DMS53 (cell line): Measurements from ENCODE around the gene LMAN2.
"Not testable (repeated sequence)": the region's sequence is repeated elsewhere in the genome, so short reads cannot be mapped to it uniquely, and the experiment has no call there.

Experiments
- DNase-seq: peaks from one replicate; lab custom pipeline; 2025; lab: John Stamatoyannopoulos, UW

LMAN2 gene

DNA sequence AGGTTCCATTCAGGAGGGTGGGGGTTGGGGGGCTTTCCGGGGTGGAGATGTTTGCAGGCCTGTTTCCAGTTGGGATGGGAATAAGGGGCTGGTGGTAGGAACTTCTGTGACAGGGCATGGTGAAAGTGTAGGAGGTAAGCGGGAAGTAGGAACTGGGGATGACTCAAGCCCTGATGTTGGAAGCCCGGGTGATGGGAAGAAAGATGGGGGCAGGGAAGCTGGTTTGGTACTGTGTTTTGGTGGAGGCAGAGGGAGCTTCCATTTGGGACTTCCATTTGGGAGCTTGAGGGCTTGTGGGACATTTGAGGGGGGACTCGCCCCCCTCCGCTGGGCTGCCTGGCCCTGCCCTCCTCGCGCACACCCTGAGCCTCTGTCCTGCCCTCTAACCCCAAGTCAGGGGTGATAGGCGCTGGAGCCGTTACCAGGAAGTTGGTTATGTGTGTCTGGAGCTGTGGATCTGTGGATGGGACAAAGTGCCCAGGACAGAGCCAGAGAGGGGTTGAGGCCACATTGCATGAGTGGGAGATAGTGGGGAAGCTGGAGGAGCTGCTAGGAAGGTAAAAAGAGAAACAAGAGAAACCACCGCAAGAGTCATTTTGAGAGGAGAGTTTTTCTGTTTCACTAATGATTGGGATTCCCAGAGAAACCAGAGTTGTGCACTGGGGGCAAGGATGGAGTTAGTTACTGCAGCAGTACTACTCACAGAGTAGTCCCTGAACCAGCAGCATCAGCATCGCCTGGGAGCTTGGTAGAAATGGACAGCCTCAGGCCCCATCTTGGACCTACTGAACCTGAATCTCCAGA, 12.9 kb upstream of the LMAN2 start:
- DNase-seq: no peak

DNA sequence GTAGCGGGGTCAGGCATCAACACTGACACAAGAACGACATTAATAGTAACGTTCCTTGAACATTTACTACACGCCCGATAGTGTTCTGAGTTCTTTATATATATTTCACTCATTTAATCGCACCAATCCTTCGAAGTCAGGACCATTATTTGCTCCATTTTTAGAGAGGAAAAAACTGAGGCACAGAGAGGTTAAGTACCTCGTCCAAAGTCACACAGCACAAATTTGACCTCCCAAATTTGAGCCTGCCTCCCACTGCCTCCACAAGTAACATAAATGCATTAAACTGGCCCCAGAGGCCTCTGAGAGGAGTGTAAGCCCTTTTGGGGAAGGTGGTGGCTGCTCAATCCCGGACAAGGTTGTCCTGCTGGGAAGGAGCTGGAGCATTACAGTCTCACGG, 12.1 kb upstream of the LMAN2 start:
- DNase-seq: no peak

DNA sequence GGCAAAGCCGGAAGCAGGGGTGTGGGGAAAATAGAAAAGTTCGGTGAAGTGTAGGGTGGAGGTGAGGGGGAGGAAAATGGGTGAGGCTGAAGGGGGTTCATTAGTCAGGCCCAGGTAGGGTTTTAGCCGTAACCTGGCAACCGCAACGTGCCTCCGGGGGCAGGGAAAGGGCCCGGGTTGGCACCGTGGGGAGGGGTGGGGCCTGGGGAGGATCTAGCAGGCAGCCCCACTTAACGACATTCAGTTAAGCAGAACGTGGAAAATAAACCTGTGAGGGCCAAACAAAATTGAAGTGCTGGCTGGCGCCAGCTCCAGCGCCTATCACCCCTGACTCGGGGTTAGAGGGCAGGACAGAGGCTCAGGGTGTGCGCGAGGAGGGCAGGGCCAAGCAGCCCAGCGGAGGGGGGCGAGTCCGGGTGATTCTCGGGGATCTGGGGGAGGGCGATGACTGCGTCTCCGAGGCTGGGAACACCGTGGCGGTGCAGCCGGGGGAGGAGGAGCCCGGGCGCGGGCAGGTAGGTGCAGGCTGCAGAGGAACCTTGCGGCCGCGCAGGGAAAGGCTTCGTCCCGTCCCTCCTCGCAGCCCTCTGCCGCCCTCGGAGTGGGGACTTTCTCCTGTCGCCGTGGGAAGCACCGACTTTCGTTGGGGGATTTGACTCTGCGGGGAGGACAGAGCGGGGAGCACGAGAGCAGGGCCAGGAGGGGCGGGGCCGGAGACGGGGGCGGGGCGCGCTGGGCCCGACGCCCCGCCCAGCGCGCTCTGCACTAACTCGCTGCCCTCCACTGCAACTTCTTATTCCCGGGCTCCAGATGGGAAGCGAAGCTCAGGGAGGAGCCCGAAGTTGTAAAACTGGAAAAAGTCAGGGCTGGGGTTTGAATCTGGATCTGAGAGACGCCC, 11.4 kb upstream of the LMAN2 start:
- DNase-seq: peak; percentile 86

DNA sequence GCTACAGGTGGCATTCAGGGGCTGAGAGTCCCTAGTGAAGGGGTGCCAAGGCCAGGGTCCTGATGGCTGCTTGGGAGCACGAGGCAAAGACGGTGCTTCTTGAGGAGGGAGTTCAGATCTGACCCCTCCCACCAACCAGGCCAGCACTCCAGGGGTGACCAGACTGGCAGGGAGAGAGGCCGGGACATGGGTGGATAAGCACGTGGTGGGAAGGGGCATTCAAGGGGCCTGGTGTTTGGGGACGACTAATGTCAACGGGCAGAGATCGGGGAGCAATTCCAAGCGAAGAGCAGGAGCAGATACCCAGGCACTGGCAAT, 10.8 kb upstream of the LMAN2 start:
- DNase-seq: no peak

DNA sequence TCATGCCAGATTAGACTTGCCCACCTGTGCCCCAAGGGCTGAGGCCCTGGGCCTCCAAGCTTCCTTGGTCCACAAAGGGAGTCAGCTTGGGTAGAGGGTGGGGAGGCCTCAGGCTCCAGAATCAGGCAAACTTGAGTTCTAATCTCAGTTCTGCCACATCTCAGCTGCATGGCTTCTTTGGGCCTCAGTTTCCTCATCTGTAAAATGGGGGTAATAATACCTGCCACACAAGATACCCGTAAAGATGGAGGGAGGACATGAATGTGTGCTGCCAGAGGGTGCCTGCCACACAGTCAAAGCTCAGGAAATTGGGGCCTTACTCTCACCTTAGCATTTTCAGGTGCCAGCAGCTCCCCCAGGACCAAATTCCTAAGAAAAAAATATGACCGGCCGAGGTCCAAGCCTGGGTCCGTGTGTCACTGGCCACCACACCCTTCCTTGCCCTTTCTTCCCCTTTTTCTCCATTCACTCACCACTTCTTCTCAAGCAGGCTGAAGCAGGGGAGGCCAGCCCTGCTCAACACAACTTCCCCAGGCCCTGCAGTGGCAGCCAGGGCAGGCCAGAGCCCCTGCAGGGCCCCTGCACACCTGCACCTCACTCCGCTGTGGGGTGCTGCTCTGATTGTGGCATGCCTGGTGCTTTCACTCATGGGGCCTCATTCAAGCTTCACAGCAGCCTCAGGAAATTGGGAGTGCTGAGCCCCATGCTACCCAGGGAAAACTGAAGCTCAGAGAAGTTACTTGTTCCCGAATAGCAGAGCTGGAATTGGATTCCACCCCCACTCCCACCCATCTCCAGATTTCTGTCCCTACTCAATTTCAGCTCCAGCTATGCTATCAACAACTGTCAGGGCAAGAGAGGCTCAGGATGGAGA, 10.2 kb upstream of the LMAN2 start:
- no peak for DNase-seq

DNA sequence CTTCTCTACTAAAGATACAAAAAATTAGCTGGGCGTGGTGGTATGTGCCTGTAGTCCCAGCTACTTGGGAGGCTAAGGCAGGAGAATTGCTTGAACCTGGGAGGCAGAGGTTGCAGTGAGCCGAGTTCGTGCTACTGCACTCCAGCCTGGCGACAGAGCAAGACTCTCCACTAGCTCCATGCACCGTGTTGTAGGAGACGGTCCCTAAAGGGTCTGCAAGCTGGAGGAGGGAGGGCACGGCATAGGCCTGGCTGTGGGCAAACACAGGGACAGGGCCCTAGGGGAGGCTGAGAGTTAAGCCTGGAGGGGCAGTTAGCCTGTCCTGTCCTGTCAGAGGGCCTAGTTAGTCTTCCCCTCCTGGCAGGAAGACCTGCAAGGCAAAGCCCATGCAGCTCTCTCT, 9.3 kb upstream of the LMAN2 start:
- DNase-seq: not testable (repeated sequence)

DNA sequence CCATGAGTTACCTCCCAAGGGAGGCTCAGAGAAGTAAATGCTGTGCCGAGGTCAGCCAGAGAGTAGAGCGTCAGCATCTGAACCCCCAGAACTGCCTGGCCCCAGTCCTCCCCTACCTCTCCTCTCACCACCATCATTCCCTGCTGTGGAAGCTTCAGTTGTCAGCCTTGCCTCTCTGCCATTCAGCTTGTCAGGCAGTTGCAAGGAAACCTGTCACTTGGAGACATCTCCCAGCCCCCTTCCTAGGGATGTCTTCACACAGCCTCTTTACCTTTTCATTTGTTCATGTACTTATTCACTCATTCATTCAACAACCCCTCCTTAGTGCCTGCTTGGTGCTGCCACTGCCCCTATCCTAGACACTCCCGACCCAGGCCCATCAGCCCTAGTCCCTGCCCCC, 8.4 kb upstream of the LMAN2 start:
- DNase-seq: no peak

DNA sequence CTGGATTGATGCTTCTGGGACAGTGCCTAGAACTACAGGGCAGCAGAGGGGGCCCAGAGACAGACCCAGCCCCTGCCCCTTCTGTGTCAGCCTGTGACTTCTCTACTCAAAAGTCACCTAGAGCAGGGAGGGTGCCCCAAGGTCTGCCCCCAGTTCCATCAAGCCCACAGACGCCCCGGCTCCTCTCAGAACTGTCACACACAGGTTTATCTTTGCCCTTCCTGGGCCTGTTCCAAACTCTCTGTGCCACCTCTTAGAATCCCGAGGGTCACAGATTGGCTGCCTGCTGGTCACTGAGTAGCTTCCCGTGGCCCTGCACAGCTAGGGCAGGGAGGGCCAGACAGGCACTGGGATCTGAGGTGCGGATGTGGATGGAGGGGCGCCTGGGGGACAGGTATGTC, 8.0 kb upstream of the LMAN2 start:
- no peak for DNase-seq

DNA sequence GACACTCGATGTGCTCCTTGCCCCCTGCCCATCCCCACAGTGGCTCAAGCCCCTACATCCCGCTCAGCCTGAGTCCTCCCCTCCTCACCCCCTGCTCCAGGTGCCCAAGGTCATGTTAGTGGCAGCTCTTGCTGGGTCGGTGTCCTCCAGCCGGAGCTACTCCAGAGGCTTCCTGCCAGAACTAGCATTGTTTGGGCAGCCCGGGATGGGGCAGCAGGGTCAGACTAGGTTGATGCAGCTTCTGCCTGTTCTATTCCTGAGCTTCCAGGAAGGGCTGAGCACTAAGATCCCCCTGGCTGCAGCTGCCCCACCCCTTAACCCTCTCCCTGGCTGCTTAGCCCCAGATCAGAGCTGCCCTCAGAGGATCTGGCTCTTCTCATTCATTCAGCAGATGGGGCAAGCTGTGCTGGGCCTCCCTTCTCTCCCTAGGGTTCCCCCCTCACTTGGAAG, 6.9 kb upstream of the LMAN2 start:
- peak; percentile 70 for DNase-seq

DNA sequence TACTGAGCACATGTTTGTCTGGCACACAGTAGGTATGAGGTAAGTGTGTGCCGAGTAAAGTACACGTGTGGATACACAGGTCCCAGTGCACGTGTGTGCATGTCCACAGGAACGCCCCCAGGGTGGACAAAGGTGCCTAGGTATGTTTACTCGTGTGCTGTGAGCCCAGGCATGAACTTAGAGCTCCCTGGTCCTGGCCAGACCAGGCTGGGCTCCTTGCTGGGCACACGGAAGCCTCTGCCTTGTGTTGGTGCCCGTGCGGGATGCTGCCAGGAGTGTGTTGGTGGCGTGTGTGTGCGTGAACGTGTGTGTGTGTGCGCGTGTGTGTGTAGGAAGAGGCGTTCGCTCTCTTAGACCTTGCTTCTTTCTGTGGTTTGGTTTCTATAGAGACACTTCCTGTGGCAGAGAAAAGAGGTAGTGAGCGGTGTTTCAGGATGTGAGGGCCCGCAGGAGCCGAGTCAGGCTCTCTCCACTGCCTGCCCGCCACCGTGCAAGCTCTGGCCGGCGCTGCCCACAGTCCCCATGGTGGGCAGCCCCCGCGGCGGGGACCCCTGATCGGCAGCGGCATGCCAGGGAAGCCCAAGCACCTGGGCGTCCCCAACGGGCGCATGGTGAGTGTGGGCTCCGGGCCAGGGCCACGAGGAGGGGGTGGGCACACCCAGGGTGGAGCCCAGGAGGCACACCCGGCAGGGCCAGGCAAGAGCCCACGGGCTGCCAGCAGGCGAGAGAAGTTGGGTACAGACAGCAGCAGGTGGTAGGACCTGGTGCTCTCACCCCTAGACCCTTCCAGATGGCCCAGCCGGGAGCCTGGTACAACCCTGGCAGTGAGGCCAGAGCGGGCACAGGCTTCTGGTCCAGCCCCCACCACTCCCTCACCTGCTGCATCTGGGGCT, 6.2 kb upstream of the LMAN2 start, which contains the start of gene RGS14:
RGS14 (plus strand) TSS at position 466 of the 893 bp plus-strand sequence; CDS start at position 567, 101 bp downstream.
- DNase-seq: peak; percentile 92

DNA sequence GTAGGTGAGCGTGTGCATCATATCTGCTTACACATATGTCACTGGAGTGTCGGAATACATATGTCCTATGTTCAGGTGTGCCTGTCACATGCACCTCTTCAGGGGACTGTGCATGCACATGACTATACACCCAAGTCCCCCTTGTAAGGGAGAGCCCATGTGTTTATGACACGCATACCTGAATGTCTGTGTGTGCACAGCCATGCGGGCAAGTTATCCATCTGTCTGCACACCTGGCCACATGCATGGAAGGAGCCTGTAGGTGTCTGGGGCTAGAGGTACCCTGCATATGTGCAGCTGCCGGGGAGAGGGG, 5.6 kb upstream of the LMAN2 start:
- no peak for DNase-seq

DNA sequence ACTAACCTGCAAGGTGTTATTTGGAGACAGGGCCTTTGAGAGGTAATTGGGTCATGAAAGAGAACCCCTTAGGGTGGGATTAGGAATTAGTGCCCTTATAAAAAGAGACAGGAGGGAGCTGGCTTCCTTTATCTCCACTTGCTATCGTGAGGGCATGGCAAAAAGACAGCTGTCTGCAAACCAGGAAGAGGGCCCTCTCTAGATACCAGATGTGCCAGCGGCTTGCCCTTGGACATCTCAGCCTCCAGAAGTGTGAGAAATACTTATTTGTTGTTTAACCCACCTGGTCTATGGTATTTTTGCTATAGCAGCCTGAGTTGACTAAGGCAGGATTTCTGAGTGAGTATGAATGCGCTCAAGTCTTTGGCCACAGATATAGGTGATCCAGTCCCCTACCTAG, 5.3 kb upstream of the LMAN2 start:
- no peak for DNase-seq

DNA sequence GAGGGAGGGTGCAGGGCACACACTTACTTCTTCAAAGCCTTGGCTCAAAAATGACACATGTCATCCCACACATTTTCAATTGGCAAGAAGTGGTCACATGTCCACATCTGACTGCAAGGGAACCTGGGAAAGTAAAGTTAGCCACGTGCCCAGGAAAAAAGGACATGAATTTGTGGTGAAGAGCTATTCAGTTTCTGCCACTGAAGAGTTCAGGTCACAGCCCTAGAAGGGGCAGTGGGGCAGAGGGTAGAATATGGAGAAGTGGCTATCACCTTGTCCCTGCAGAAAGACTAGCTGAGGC, 4.3 kb upstream of the LMAN2 start:
- DNase-seq: no peak

DNA sequence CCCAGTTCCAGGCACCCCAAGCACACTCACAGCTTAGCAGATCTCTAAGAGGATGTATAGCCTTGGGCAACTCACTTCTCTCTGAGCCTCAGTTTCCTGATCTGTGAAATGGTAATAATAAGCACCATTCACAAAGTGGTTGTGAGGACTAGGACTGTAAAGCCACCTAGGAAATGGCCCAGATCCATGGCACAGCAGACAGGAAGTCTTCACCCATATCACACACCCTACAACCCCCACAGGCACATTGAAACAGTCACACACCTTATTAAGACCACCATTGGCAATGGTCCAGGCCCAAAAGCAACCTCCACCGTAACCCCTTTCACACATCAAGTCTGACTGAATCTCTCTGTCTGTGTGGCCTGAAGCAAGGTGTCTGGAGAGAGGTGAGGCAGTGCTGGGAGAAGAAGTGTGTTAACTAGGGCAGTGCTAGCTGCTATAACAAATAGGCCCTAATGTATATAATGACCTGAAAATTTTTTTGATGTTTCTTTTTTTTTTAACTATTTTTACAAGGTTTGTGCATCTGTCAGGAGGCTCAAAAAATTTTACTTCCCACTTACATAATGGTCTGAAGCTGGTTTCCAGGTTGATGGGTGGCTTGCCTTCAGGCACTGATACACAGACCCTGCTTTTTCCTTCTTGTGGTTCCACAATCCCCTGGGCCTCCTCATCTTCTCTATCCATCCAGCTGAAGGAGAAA, 3.8 kb upstream of the LMAN2 start:
- DNase-seq: no peak

DNA sequence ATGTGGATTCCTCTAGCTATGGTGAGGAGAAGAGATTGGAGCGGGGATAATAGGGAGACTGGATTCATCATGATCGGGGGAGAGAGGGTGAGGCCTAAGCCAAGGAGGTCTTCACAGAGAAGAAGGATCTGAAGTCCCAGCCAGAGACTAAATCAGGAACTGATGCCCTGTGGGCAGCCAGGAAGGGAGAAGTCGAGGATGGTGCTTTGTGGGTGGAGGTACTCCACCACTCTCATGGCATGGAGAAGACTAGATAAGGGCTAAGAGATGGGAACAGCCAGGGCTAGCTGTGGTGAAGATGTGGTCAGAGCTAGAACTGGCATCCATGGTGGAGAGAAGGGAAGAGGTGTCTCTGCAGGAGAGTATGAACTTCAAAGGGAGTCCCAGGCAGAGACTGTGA, 3.2 kb upstream of the LMAN2 start:
- no peak for DNase-seq

DNA sequence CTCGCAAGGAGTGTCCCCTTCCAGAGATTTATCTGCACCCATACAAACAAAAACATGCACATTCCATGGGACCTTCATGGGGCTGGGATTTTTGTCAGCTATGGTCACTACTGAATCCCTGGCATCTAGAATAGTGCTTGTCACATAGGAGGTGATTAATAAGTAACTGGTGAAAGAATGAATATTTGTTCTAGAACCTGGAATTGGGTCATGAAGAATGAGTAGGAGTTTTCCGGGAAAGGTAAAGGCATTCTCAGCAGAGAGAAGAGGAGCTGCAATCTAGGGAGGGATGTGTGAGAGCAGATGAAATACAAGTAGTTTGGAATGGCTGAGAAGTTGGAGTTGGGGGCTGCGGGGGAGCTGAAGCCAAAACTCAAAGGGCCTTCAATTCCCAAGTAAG, 2.8 kb upstream of the LMAN2 start:
- no peak for DNase-seq

DNA sequence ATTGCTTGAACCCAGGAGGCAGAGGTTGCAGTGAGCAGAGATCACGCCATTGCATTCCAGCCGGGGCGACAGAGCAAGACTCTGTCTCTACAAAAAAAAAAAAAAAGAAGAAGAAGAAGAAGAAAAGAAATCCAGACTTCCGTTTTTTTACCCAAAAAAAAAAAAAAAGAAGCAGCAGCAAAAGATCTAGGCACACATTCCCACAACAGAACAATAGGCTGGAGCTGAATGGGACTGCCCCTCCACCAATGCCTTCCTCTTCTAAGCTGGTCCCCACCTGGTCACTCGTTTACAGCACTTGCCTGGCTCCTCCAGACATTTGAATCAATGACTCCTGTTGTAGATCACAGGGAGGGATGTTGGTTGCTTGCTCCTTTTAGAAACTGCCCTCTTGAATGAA, 1.6 kb upstream of the LMAN2 start:
- DNase-seq: no peak

DNA sequence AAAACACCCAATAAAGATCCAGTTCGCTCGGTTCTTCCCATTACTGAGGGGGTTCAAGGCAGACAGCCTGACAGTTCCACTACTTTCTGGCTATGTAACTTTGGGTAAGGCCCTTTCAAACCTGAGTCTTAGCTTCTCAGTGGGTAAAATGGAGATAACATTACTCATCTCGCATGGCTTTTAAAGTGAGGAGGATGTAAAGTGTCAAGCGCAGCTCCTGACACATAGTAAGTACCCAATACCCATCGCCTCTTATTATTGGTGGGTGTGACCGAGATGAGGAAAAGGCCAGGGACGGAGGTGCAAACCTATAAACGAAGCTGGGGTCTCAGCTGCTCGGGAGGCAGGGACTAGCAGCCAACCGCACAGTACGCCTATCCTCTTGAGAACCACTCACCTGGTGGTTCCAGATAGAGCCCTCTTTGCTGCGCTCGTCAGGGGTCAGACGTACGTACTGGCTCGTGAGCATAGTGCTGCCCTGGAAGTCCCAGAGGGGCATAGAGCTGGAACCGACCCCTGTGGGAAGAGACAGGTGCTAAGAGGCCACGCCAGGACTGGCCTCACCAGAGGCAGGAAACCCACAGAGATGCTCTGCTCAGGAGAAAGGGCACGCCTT, 584 bp downstream of the LMAN2 start:
- DNase-seq: peak; percentile 70

DNA sequence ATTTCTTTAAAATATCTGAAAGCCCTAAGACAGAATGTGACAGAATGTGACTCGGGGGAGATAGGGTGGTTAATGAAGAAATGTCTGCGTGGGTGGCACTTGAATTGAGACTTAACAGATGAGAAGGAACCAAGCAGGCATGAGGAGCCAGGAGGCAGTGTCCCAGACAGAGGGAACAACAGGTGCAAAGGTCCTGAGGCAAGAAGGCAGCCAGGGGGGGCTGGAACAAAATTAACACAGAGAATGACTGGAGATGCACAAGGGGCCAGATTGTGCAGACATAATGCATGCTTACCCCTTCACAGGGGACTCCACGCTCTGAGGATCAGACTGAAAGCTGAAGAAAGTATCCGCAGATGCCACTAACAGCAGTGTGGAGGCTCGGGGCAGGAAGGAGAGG, 1.7 kb downstream of the LMAN2 start:
- DNase-seq: no peak

DNA sequence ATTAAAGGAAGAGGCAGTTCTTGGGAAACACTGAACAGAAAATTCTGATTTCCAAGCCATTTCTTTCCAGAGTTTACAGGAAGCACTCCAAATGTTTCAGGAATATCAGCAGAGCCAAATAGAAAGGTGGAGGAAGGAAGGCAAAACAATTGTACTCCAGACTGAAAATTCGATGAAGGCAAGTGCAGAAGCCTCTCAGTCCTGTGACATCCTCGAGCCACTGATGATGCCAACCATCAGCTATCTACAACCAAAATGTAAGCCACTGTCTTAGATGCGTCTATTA, 2.2 kb downstream of the LMAN2 start:
- DNase-seq: no peak

DNA sequence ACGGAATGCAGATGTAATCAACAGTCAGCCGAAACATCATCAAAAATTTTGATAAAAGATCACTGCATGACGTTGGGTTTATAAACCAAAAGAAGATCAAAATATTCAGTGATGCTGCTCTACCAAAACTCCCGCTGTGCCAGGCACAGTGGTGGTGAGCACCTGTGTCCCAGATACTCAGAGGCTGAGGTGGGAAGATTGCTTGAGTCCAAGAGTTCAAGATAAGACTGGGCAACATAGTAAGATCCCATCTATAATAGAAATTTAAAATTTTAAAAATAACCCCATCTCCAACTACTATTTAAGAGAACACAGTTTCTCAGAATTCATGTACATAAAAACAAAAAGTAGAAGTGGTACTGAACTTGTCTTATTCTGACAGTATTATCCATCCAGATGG, 3.8 kb downstream of the LMAN2 start:
- no peak for DNase-seq
